NCI-H526 (cell line): ENCODE results near the gene RAB7B.
A peak's percentile ranks its signal among the peaks of the same experiment; 100 is the strongest.

Experiments
- DNase-seq, 2 experiments: peaks; one replicate each; lab custom pipeline; 2025; lab: John Stamatoyannopoulos, UW

RAB7B gene

DNA sequence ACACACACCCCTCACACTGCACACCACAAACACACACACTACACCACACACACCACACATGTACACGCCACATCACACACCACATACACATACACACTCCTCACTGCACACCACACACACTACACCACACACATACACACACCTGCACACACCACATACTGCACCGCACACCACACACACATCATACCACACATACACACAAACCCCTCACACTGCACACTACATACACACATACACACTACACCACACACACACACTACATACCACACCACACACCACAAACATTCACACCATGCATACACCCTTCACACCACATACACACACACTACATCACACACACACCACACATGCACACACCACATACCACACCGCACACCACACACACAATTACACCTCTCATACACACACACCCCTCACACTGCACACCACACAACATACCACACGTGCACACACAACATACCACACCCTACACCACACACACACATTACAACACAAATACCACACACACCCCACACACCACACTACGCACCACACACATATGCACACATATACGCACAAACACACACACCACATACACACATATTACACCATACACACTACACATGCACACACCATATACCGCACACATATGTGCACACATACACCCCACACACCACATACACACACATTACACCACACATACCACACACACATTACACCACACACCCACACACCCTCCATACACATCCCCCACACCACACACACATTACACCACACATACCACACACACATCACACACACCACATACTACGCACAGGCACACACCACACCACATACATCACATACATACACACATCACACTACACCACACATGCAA is 29.6 kb downstream of the RAB7B start:
- DNase-seq = no peak

DNA sequence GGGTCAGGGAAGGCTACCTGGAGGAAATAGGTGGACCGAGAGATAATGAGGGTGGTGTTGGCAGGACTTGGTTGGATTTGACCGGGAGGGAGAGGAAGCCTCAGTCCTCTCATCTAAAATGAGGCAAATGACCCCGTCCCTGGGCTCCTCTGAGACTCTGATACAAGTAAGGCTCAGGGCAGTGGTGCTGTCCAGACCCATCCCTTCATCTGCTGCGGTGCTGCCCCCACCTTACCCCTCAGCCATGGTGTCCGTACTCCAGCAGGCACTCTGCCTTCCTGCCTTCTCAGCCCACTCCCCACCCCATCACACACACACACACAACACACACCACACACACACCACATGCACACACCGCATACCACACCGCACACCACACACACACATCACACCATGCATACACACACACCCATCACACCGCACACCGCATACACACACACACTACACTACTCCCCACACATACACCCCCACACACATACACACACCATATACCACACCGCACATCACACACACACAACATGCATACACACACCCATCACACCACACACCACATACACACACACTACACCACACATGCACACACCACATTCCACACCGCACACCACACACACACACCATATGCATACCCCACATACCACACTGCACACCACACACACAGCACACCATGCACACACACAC is 30.6 kb downstream of the RAB7B start:
- DNase-seq = peak in 1 of 2 experiments; percentile 19

DNA sequence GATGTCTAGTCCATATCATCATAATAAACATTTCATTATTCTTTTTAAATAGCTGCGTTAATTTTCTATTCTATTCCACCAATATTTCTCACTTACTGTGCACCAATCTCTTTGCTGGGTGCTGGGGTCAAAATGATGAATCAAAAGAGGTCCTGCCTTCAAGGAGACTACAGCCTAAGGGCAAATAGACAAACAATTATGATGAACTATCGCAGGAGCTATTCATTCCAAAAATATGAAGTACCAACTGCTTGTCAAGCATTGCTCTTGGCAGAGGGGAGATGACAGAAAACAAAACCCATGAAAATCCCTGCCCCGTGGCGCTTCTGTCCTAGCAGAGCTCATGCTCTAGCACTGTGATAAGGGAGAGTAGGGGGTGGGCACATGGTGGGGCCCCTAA is 31.1 kb downstream of the RAB7B start:
- no peak for DNase-seq

DNA sequence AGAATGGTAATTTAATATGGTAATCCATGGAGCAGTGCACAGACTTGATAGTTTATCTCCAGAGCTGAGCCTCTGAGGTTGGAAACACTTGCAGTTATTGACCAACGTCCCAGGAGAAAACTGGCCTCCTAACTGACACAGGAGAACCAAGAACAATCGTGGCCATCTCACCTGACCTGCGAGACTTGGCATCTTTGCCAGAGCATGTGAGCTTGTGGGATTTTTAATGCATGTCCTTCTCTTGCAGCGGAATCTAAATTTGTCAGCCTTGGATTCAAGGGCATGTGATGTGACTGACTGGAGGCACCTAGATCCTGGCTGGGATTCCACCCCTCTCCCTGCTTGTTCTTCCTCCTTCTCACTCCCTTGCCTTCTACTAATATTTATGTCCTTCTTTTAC is 32.1 kb downstream of the RAB7B start:
- DNase-seq = peak in 1 of 2 experiments; percentile 42

DNA sequence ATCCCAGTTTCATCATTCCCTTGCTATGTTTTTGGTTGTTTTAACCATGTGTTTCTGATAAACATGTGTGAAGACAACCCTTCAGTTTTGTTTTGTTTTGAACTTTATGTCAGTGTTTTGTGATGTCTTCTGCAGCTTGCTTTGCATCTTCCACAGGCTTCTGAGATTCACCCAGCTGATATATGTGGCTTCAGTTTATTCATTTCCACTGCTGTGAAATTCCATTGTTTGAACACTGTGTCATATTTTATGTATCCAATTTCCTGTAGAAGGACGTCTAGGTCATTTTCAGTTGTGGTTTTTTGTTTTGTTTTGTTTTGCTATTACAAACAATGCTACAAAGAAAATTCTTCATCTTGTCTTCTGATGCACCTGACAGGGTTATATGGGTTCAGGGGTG is 32.7 kb downstream of the RAB7B start:
- peak in 1 of 2 experiments; percentile 25 for DNase-seq

DNA sequence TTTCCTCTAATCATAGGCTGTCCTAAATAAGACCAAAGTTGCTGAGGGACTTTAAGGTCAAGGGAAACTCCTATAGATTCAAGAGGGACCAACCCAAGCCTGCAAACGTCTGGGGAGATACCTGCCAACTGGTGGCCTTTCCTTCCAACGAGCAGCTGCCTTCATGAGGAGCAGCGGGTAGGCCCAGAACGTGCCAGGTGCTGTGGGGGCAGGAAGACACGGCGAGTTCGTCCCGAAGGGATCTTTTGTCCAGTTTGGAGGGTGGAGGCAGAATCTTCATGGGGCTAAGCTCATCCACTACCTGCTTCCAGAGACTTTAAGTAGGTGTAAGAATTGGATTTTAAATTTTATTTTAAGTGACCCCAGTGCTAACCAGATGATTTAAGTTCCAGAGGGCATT is 34.0 kb downstream of the RAB7B start:
- DNase-seq = no peak

DNA sequence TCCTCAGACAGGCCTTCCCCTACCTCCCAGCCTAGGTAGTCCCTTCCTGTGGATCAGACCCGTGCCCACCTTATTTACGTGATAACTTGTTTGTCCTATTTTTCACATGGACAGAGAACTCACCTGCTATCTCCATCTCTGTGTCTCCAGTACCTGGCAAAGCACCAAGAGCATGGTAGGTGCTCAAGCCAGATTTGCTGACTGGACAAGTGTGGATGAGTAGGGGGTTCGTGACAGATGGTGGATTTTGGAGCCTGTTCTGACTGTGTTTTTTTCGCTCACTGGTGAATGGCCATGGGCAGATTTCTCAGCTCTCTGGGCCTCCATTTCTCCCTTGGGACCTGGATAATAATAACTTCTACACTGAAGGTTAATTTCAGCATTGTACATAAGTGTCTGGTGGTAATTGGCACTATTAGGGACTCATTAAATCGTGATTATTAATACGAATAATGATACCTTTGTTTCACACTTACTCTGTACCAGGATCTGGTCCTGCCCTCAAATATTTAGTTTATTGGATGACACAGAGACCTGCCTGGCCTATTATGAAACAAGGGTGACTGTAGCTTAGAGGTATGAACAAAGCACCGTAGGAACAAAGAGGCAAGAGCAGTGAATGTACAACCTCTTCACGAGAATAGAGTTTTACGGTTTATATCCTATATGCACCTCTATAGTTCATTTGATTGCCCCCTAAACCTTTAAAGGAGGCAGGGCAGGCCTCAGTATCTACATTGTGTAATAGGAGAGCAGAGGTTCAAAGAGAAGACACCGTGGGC is 35.5 kb downstream of the RAB7B start:
- DNase-seq = no peak

DNA sequence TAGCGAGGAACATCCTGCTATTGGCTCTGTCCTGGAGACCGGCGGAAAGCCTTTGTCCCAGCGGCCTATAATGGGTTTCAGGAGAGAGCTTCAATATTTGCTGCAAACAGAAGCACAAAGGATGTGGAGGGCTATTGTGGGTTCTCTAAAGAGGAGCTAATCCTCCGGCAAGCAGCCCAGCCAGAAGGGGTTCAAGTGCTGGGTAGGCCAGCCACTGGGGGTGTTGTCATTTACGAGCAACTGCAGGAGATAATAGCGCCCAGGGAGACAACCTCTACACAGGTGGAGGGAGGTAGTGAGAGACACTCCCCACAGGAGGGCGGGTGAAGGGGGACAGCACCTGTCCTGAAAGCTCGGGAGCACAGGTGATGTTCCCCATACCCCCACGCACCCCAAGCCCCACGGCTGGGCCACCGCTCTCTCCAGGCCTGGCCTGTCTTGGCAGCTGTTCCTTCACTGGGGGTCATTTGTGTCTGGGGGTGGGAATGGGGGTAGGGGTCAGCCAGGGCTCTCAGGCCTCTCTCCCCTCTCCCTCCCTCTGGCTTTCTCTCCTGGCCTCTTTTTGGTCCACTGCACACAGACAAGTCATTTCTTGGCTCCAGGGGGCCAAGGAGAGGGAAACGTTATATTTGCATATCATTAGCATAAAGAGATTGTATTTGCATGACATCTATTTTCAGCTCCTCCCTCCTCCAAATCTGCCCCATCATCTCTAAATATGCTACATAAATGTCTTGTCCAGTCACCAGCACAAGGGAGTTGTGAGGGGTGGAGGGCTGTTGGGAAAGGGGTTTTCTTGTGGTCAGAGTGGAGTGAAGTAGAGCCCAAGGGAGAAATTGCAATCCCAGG is 37.9 kb downstream of the RAB7B start:
- DNase-seq = peak; percentile 94 to 95

DNA sequence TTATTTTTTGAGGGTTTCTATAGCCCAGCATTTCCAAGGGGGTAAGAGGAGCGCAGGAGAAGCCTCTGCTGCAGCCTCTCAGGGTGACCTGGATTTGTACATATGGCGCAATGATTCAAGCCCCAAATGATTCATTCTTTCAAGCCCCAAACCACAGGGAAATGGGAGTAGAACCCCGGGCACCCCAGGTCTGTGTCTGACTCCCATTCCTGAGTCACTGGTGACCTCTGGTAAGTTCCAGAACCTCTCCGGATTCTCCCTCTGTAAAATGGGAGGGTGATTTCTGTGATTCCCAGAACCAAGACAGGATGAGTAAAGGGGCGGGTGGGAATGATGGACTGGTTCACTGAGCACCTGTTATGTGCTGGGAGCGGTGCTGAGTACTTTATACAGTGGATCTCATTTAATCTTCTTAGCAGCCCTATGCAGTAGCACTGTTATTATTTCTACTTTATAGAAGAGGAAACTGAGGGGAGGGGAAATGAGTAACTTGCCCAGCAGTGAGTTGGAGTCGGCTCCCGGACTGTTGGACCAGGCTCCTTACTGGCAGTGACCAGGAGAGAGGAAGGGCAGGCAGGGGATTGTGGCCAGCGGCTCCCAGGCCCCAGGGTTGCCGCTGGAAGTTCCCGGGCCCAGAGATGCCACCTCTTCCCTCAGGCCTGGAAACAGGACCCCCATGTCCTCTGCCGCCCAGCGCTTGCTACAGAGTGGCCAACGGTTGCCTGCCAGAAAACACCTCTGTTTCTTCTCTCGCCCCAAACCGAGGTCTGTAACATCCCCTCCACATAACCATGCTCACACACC is 39.6 kb downstream of the RAB7B start:
- no peak for DNase-seq

DNA sequence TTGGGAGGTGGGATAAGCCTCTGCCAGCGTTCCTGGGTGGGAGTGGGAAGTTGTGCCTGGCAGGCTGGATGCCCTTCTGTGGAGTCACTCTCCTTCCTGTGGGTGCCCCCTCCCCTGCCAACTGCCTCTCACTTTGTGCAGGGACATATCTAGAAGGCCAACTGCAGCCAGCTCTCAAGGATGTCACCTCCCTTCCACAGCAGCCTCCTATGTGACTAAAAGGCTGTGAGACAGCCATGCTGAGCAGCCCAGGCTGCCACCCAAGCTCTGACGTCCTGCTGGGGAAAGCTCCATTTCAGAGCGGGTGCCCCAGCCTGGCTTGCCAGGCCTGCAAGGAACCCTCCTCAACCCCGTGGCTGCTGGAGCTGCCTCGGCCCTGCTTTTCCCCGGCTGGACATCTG is 40.4 kb downstream of the RAB7B start:
- DNase-seq = no peak

DNA sequence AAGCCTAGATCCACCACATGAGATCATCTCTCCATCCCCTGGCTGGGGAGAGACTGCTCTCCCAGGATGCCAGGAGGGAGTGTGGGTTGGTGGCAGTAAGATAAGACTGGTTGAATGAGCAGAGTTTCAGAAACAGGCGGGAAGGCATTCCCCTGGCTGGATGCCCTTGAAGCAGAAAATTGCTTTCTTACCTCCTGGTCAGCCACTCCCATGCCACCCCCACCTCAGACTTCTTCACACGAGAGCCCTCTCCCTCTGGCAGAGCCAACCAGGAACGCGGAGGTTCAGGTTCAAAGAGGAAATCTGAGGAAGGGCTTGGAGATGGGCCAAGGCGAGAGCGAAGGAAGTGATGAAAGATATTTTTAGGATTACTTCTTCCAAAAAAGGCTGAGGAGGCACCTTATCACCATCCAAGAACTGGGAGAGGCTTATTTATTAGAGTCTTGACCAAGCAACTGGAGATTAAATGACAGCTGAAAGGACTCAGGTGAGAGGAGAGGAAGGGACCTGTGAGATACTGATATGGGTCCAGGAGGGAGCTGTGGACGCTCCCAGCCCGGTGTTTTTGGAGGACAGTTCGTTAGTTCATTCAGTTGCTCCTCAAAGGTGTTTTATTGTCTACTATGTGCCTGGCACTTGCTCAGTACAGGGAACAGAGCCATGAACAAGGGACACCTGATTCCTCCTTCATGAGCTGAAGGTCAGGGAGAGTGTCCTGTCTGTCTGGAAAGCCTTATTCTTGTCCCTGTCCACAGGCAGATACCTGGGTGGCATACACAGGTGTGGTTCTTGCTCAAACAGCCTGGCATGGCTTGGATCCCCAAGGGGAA is 41.0 kb downstream of the RAB7B start:
- DNase-seq = no peak

DNA sequence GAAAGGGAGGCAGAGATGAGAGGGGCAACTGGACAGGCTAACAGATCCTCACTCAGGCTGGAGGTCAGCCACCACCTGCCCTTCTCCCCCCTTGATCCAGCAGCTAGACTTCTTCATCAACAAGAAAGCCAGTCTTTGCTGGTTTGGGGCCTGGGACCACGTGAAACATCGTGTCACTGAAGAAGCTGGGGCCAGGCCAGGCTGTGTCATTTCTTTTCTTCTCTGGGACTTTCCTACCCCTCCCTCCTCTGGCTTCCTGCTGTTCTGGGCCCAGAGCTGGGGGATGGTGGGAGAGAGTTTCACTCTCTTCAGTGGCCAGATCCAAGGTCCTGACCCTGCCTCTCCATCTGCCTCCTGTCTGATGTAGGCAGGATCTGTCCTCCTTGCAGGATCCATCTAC is 41.8 kb downstream of the RAB7B start:
- no peak for DNase-seq

DNA sequence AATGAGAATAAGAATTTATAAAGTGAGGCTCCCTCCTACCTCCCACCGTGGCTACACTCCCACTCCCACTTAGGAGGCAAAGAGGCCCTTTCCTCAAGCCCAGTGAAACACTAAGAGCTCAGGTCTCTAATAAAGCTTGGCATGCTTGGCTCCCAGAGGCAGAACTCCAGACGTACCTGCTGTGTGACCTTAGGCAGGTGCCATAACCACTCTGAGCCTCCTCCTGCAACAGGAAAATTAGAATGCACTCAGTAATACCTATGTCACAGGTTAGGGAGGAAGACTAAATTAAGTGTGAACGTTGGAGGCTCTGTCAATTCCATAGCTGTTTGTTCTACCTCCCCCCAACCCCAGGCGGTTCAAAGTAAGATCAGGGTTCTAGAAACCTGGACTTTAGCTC is 43.4 kb downstream of the RAB7B start:
- no peak for DNase-seq

DNA sequence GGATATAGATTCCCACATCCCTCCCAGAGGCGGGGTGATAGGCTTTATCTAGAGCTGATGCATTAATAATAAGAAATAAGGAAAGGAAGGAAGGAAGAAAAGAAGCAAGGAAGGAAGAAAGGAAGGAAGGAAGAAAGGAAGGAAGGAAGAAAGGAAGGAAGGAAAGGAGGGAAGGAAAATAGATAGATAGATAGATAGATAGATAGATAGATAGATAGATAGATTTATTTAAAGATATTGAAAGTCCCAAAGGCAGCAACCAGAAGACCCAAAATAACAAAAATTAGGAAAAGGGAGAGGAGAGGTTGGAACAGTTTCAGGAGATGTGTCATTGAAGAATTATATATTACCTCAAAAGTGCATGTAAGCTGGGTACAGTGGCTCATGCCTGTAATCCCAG is 47.7 kb downstream of the RAB7B start:
- no peak for DNase-seq

DNA sequence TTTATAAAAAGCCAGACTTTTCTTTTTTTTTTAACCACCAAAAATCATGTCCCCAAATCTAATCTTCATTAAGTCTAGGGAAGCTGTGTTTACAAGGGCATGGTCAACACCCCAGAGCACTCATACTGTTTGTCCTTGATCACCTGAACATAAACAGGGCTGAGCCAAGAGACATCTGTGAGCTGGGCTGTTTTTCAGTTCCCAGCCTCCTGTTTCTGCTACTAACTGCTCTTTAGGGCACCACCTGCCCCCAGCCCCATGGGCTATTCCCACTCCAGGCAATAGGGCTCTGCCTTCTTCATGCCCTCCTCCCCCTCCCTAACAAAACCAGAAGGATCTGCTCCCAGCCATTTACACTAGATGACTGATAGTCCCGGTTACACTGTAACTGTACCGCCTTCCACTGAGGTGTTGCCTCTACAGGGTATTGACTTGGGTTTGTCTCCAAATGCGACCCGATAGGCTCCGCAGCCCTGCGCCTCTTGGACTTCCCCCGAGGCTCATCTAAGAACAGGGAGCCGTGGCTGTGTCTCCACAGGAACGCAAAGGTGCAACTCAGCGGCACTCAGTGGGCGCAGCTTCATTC is 48.3 kb downstream of the RAB7B start:
- DNase-seq = no peak

DNA sequence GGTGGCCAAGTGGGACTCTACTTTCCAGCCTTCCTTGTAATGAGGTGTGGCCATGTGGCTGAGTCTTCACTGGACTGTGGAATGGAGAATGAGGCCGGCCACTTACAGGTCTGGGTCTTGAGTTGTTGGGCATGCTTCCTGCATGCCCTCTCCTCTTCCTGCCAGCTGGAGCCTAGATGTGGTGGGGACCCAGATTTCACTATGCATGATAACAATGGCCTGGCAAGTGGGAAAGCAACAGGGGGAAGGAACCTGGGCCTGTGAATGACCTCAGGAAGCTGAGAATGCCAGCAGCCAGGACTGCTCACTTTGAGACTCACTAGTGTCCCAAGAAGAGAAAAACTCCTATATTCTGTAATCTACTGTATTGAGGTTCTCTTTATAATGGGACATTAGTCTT is 51.4 kb downstream of the RAB7B start:
- no peak for DNase-seq

DNA sequence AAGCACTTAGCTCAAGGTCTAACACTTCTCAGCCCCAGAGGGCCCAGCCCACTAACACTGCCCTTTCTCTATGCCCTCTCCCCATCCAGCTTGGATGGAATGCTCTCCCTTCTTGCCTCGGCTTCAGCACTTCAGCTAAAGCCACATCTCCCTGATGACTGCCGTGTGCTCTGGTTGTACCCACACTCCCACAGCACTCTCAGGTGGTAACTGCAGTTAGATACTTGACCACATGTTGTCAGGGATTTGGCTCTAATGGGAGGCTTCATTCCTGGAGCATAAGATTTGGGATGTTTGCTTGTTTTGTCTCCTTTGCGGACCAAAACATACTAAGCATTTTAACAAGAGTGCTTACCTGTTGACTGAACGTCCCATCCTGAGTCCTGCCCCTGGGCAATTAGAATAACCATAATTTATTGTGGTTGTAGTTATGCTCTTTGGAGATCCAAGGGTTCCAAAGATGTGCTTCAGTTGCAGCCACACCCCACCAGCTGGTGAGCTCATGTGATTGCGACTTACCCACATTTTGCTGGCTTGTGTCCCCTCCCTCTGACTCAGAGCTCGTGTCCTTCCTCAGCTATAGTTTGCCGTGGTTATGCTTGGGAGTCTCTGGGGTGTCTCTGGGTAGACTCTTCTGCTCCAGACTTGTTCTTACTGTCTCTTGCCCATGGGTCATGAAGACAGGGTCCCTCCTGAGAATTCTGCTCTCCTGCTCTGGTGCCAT is 52.2 kb downstream of the RAB7B start:
- DNase-seq = no peak

DNA sequence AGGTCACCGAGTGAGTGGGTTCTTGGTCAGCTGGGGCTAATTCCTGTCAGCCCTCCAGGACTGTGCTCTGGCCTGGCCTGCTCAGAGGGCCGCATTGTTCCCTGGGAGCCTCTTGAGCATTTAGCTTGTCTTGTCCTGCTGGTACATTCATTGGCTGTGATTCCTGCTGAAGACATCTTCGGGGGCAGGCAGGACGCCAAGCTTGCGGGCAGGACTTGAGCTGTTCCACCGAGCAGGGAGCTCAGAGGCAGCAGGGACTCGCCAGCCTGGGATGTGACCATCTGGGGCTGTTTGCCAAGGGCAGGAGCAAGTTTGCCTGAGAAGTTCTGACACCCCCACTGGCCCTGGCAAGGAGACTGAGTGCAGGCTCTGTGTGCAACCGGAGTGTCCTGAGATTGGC is 52.9 kb downstream of the RAB7B start:
- no peak for DNase-seq

DNA sequence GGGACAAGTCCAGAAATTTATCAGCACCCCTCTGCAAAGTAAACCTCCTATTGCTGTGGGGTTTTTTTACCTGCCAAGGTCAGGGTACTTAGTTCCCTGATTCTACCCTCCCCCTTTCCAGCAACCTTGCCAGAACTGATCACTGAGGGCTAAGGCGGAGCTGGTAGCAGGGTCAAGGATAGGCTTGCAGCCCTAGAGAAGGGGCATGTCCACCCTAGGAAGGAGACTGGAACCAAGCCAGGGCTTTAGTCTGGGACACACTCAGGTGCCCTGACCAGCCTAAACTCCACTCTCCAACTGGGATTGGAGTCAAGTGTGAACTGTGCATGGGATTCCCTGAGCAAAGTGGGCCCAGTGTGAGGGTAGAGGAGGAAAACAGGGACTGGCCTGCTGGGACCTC is 53.4 kb downstream of the RAB7B start:
- no peak for DNase-seq
